GM12878 (cell line): ENCODE measurements around the gene NEK10.

Experiments used
- CTCF ChIP-seq, 3 experiments: IDR thresholded peaks in 2 of 3; conservative IDR thresholded peaks in 1 of 3; 2 replicates each; pipeline ENCODE4 v1.5.1; 2011; ENCODE audit warnings: low read depth in 3 of 3, low read length in 3 of 3, mild to moderate bottlenecking in 3 of 3, control low read depth in 2 of 3, moderate library complexity in 2 of 3, inconsistent platforms in 1 of 3, mixed read lengths in 1 of 3; ENCODE audit not compliant: control insufficient read depth in 2 of 3, insufficient read depth in 1 of 3; ENCODE audit errors: extremely low read depth in 1 of 3
- GABPA ChIP-seq: IDR thresholded peaks from 2 replicates; pipeline ENCODE4 v1.6.1; 2014; ENCODE audit warnings: antibody characterized with exemption, low read depth, mild to moderate bottlenecking, inconsistent platforms
- ZNF274 ChIP-seq: IDR thresholded peaks from one replicate; pipeline ENCODE4 v1.8.0; 2011; ENCODE audit not compliant: insufficient read length, insufficient read depth

GRCh38 chr3:27081566-27081965 lies 287.6 kb downstream of the NEK10 start:
- no peak for TF ChIP-seq CTCF (IDR thresholded peaks at IDR 0.05 in 2 of 3, conservative IDR thresholded peaks at IDR 0.05 in 1 of 3; ENCODE audit: control insufficient read depth in 2 of 3, extremely low read depth in 1 of 3, insufficient read depth in 1 of 3, low read depth in 3 of 3, low read length in 3 of 3)
- TF ChIP-seq ZNF274: no peak
- no peak for TF ChIP-seq GABPA
